ENCODE data around the gene HNRNPH2.

HNRNPH2 gene

DNA sequence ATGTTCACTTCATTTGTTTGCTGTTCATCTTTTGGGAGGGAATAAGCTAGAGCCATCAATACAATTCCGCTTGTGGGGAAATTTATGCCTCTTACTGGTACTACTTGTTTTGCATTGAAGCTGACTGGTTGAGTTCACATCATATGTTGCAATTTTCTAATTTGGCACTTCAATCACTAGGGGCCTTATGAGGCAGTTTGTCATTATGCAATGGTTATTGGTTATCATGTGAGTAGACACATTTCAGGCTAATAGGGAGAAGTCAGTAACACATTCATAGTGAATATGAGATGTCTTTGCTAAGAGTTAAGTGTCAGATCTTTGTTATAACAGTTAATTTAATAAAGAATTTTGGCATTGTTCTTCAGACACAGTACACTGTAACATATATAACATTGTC, 12.2 kb upstream of the HNRNPH2 start:
- DNase-seq = no peak

DNA sequence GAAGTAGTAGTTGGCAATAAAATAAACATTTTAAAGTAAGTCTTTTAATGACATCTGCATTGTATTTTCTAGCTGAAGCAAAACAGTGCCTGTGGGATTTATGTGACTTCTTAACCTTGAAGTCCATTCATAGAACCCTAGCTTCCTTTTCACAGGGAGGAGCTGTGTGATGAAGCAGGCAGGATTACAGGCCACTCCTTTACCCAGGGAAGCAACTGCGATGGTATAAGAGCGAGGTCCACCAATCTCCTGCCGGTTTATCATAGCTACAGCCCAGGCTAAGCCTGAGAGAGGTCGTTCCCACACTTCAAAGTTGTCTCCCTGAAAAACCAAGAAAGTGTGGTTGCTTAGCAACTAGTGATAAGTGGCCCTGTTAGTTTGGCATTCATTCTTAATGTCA, 10.2 kb upstream of the HNRNPH2 start:
- no peak for DNase-seq

DNA sequence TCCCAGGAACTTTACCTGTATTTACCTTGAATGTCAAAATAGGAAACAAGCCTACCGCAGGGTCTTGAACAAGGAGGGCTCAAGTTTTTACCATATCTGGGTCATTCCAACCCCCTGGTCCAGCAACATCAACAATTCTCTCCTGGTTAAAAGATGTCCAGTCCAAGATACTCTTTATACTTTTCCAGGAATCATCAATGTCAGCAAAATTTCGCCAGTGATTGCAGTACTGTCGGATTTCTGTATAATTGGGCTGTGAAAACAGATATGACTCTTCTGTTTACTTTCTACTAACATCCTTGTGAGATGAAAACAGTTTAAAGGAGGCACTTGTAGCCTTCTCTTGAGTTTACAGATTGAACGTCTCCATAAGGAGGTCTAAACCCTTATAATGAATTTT, 9.3 kb upstream of the HNRNPH2 start:
- DNase-seq = no peak

DNA sequence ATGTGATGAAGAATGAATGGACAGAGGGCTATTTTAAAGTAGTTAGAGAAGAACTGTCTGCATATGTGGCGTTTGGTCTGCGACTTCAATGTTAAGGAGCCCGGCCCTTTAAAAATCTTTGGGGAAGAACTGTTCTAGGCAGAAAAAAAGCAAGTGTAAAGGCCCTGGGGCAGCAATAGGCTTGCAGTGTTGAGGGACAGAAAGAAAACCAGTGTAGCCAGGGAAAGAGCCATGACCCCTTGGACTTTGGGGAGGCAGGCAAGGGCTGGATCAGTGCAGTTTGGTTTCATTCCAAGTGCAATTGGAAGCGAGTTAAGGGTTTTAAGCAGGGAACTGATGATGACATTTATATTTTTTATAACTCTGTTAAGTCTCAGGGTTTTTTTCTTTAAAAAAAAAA, 8.2 kb upstream of the HNRNPH2 start:
- no peak for DNase-seq

DNA sequence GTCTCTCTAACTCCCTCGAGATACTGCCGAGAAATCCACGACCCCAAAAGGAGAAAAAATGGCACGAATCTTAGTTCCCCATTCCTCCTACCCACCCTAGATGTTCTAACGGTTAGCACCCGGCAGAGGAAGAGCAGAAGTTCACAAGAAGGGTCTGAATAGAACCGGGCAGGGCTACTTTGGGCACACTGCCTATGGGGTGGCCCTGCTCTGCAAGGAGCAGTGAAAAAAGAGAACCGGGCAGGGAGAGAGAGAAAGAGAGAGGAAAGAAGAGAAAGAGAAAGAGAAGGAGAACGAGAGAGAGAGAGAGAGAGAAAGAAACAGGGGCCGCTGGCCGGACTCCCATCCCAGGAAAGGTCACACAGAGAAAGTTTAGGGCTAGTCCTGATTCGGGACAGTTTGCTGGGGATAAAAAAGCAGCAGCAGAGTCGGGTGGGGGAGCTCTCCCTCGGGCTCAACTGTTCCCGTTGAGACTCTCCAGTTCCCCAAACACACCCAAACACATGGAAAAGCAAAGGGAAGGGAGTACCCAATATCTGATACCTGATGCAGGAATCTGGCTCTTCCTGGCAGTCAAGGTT, 765 bp upstream of the HNRNPH2 start:
- no peak for DNase-seq

DNA sequence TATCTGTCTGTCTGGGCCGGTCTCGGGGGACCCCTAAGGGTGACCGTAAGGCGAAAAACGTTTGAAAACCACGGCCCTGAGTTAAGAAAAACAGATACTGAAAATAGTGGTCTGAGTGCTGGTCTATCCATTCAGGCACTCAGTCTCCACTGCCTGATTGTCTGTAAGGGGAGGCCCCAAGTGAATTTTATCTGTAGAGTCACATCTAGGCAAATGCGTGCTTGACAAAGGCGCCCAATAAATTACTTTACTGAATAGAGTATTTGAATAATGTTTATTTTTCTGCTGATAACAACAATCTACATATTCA, 465 bp downstream of the HNRNPH2 start:
- no peak for DNase-seq

DNA sequence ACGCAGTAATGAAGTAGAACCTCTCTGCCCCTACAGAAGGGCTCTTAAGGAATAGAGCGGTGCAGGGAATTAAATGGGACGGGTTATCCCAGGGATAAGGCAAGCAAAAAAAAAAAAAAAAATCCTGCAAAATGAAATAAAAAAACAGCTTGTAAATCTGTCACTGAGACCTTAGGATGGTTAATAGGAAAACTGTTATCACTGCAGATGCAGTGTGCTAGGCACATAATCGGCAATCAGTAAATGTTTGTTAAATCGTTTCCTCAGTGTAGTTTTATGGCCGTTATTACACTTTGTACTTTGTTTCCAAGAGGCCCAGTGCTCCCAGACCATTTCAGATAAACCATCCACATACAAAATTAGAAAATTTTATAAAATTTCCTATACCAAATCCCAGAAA, 1.0 kb downstream of the HNRNPH2 start:
- no peak for DNase-seq

DNA sequence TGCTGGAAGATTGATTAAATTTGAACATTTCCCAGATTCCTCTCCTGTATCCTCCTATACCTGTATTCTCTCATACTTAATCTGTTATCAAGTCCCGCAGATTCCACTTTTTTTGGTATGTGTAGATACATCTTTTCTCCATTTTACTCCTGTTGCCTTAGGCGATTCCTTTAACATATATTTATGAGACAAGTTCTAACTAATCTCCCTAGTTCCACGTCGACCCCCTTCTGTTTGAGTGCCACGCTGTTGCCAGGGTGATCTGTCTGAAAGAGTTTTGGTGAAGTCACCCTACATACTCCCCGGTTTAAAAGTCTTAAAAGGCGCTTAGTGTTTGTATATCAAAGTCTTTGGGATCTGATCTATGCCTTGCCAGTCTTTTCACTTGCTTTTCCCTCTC, 2.4 kb downstream of the HNRNPH2 start:
- DNase-seq = no peak

DNA sequence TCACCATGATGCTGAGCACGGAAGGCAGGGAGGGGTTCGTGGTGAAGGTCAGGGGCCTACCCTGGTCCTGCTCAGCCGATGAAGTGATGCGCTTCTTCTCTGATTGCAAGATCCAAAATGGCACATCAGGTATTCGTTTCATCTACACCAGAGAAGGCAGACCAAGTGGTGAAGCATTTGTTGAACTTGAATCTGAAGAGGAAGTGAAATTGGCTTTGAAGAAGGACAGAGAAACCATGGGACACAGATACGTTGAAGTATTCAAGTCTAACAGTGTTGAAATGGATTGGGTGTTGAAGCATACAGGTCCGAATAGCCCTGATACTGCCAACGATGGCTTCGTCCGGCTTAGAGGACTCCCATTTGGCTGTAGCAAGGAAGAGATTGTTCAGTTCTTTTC, 4.0 kb downstream of the HNRNPH2 start:
- DNase-seq = no peak

DNA sequence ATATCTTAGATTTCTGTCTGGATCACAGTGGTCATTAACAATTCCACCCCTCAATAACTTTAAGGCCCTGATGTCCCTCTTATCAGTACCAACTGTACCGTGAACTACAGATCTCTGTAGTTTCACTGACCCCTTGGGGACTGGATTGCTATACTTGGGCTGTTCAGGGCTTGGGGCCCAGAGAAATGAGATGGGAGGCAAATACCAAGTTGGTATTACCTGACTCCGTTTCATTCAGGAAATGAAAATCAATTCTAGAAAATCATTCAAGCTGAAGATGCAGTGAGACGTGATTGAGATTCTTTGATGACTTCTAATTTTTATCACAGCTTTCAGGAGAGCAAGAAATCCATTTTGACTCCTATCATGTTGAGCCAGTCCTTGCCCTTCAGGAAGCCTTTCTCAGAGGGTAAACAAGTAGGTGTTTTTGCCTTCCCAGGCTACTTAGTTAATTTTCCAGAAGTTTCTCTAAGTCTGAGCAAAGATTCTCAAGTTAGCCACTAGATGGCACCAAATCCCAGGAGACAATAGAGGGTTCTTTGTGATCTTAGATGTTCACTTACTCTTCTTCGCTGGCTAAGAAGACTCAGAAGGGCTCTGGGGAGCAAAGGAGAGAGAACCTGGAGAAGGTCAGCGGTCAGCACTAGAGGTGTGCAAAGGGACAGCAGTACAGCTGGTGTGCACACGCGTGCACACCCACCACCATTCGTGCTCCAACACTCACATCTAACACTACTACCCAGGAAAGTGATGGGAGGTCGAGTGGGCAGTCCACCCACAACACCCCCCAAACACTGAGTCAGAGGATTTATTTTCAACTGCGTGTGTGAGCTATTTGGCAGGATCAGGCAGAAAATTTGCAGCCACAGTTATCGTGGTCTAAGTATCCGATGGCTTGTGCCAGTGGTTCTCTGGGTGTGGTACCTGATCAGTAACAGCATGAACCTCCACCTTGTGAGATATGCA, 7.4 kb downstream of the HNRNPH2 start:
- DNase-seq = peak; percentile 71

DNA sequence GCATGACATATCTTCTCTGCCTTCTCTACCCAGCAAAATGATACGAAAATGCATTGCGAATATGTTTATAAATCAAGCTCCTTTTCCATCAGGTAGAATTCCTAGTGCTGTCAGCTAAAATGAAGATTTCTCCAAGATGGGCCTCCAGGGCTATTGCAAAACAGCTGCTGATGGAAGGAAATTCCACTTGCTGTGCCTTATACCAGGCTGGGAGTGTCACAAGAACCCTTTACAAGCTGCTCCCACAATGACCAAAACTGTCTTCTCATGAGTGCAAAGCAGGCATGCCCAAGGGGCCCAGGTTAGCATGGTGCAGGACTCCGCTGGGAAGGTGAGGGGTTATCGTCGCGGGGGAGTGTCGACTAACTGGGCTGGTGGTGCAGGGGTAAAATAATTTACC, 8.7 kb downstream of the HNRNPH2 start:
- no peak for DNase-seq

DNA sequence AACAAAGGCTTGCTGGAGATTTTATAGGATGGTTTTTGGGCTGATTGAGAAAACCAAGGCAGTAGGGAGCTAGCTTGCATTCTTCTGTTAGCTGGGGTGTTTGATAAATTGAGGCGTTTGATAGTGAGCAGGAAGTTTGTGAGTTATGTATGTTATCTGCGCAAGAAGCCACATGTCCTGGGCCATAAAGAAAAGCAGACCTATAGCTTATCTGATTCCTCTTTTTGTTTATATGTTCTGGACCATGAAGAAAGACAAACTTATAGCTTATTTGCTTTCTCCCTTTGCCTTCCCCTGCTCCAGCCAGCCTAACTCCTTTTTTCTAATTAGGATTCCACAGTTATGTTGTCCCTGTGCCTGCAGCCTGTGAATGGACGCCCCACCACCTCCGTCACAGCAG, 9.2 kb downstream of the HNRNPH2 start:
- DNase-seq = no peak

DNA sequence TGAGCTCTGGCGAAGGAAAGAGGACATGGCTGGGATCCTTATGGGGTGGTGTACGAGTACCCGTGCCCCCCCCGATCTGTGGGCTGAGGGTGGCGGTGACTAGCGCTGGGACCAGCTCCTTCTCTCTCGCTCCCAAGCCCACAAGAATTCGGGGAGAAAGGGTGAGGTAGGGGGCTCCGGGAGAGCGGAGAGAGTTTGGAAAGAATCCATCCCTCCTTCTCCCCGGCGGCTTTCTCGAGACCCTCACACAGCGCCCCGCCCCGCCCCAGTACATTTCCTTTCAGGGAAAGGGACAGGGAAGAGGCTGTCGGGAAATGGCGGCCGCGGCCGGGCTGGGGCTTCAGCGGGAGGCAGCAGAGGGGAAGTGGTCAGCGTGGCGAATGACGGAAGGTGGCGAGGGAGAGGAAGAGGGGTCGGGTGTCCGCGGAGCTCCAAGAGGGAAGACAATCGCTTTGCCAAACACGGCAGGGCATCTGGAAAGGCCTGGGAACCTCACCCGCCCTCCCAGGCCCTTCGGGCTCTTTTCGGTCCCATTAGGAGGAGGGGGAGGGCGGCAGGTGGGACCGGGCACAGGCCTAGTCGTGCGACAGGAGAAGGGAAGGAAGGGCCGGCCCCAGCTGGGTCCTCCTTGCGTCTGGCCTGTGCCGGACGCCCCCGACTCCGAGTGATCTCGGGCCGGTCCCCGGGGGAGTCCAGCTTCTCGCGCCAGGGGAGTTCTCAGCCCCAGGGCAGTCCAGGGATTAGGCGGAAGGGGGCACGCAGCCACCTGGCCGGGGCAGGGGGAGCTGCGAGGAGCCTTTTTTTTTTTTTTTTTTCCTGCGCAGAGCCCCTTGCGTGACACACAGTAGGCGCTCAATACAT, 10.2 kb downstream of the HNRNPH2 start:
- DNase-seq = peak; percentile 38

DNA sequence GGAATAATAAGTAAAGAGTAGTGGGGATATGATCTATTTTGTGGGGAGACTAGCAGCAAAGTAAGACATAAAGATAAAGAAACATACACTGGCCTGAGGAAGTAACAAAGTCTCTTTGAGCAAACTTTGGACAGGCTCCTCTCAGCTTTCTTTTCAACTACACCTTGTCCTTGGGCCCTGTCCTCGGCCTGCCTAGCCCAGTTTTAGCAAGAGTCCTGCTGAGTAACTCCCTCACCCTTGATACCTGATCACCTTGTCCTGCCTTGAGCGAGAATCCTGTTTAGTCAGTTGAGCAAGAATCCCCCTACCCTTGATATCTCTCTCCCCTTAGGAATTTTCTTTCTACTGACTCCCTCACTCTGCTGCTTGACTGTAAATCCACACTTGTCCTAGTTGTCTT, 11.5 kb downstream of the HNRNPH2 start:
- DNase-seq = no peak

DNA sequence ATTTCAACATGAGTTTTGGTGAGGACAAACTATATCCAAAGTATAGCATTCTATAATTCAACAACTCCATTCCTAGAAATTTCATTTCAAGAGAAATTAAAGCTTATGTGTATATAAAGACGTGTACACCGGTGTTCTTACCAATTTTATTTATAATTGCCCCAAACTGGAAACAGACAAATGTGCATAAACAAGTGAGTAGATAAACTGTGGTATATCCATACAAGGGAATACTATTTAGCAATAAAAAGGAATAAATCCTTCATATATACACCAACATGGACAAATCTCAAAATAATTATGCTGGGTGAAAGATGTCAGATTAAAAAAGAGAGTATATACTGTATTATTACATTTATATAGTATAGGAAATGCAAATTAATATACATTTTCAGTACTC, 19.9 kb downstream of the HNRNPH2 start:
- no peak for DNase-seq

DNA sequence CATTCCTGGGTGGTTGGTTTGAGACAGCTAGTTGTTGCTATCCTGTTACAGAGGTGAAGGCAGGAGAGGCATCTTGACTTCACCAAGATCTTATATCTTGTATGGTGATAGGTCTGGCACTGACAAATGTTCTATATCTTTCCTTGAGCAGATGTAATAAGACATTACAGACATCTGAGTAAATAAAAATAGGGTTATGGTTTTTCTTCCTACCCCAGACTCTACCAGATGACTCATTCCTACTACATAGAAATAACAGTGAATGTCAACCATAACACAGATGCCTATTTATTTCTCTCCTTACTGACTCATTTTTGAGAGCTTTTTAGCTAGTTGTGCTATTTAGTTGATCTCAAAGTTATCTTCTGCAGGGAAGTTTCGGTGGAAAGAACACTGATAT, 21.9 kb downstream of the HNRNPH2 start:
- peak; percentile 49 for DNase-seq

DNA sequence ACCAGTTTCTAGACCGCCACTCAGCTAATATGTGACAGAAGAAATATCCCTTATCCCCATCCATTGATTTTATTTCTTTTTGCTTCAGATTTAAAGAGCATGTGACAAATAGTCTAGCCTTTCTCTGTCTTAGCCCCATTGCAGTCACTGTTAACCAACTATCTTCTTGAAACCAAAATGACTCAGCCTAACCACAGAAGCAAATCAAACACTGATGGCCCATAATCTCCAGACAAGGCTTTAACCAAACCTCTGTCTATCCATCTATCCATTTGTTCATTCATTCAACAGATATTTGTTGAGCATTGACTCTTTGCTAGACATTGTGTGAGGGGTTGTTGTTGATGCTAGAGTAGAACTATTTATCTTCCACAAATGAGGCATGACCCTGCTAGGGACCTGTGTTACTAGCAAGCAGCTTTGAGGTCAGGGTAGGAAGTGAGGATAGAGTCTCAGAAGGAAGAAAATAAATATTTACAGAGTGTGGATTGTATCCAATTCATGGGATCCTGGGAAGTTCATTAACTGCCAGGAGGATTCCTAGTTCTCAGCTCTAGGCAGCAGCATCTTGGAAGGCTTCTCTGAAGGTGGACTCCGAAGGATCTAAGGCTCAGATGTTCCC, 22.5 kb downstream of the HNRNPH2 start:
- DNase-seq = peak; percentile 52

DNA sequence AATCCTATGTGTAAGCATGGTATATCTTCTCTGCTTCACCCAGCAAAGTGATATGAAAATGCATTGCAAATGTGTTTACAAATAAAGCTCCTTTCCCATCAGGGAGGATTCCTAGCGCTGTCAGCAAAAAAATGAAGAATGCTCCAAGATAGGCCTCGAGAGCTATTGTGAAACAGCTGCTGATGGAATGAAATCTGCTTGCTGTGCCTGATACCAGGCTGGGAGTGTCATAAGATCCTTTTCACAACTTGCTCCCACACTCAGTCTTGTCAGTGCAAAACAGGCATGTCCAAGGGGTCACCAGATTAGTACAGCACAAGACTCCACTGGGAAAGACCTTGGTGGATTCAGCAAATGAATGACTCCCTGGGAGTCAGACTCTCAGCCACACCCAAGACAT, 34.1 kb downstream of the HNRNPH2 start:
- DNase-seq = no peak

DNA sequence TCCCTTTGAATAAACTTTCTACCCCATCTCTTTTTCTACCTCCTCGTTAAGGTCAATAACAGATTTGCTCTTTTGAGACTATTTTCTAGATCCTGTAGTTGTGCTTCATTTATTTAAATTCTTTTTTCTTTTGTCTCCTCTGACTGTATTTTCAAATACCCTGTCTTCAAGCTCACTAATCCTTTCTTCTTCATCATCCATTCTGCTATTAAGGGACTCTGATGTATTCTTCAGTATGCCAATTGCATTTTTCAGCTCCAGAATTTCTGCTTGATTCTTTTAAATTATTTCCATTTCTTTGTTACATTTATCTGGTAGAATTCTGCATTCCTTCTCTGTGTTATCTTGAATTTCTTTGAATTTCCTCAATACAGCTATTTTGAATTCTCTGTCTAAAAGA, 41.3 kb downstream of the HNRNPH2 start:
- no peak for DNase-seq

DNA sequence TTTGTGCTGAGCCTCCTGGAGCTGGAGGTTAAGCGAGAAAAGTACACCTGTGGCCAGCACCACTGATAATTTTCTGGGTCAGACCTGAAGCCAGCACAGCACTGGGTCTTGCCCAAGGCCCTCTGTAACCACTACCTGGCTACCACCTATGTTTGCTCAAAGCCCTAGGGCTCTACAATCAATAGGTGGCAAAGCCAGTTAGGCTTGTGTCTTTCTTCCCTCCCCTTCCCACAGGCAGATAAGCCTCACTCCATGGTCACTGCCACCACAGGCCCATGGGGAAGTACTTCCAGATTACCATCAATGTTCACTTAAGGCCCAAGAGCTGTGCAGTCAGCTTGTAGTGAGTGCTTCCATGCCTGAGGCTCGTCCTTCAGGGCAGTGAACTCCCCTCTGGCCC, 42.1 kb downstream of the HNRNPH2 start:
- no peak for DNase-seq

DNA sequence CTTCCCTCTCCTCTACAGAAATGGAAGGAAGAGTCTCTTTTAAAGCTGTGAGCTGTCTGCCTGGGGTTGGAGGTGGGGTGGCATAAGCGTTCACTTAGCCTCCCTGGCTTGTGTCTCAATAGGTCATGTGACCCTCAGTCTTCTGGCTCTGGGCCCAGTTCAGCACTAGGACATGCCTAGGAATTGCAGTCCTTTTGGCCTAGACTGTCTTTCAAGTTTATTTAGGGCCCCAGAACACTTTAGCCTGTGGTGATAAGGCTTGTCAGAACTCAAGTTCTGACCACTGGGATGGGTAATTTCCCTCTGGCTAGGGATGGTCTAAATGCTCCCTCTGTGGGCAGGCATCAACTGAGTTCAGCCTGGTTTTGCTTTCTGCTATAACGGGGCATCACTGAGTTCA, 42.9 kb downstream of the HNRNPH2 start:
- no peak for DNase-seq

DNA sequence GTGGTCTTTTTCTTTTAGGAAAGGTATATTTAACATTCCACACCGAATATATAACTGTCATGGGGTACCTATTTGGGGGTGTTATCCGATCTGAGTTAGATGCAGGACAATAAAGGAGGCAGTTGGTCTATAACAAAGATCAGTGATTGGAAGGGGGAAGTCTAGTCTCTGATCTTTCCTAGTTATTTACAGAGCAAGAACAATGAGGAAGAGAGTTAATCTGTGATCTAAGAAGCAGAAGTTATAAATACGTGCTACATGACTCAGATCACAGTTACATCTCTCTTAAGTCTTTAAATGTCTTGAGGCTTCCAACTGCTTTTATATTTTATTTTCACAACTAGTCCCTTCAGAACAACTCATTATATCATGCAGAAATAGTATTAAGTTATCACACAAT, 44.0 kb downstream of the HNRNPH2 start:
- no peak for DNase-seq

DNA sequence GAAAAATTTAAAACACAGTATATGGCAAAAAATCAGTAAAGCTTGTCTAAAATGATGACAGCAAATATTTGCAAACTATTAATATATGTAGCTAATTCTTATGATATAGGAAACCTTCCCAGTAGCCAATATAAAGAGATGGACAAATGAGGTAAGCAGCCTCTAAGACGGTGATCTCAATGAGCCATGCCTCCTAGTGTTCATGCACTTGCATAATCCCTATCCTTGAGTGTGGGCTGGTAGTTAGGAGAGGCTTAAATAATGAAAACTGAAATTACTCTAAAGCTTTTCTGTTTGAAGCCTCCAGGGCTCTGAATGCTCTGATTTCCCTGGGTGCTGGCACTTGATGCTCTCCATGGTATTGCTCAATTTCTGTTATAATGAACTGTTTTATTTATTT, 52.6 kb downstream of the HNRNPH2 start:
- DNase-seq = no peak

All from fibroblast of skin of scalp (primary cell).